Stimulated activated CD4-positive, alpha-beta T cell treated with anti-CD3 and anti-CD28 coated beads, Interleukin-4, amount 100 ng/mL, for 1 hour (primary cell): ENCODE results near the gene BBIP1.

Source experiments
- DNase-seq: peaks from one replicate; pipeline ENCODE4 v3.0.0-alpha.2; 2020

The BBIP1 gene

GRCh38 chr10:110918643-110919348 is at the start of gene BBIP1:
BBIP1 (minus strand) TSS chr10:110919180; CDS start chr10:110918157, 1,023 bp downstream.
- no peak for DNase-seq

GRCh38 chr10:110967645-110968044 is 48.7 kb upstream of the BBIP1 start:
- DNase-seq: no peak

- DNase-seq: no peak
Observed at GRCh38 chr10:110967009-110967630, 48.1 kb upstream of the BBIP1 start.

GRCh38 chr10:110966146-110966545 is 47.2 kb upstream of the BBIP1 start:
- no peak for DNase-seq

- DNase-seq: no peak
Observed at GRCh38 chr10:110965216-110965615, 46.2 kb upstream of the BBIP1 start.

GRCh38 chr10:110964681-110965080 is 45.7 kb upstream of the BBIP1 start:
- no peak for DNase-seq

- no peak for DNase-seq
Observed at GRCh38 chr10:110963162-110963561, 44.2 kb upstream of the BBIP1 start.

- DNase-seq: no peak
Observed at GRCh38 chr10:110962443-110962842, 43.5 kb upstream of the BBIP1 start.

GRCh38 chr10:110960333-110960712 is 41.3 kb upstream of the BBIP1 start:
- DNase-seq: no peak

GRCh38 chr10:110959379-110960332 is 40.7 kb upstream of the BBIP1 start:
- no peak for DNase-seq

- no peak for DNase-seq
Observed at GRCh38 chr10:110957606-110958005, 38.6 kb upstream of the BBIP1 start.

GRCh38 chr10:110951381-110951780 is 32.4 kb upstream of the BBIP1 start:
- DNase-seq: no peak

GRCh38 chr10:110947061-110947595 is 28.1 kb upstream of the BBIP1 start:
- no peak for DNase-seq

GRCh38 chr10:110946496-110946895 is 27.5 kb upstream of the BBIP1 start:
- DNase-seq: no peak

GRCh38 chr10:110944792-110945396 is 25.9 kb upstream of the BBIP1 start:
- DNase-seq: no peak

- no peak for DNase-seq
Observed at GRCh38 chr10:110939419-110939818, 20.4 kb upstream of the BBIP1 start.

- DNase-seq: no peak
Observed at GRCh38 chr10:110936757-110937156, 17.8 kb upstream of the BBIP1 start.

- no peak for DNase-seq
Observed at GRCh38 chr10:110932505-110933180, 13.7 kb upstream of the BBIP1 start.

GRCh38 chr10:110931769-110932381 is 12.9 kb upstream of the BBIP1 start:
- DNase-seq: no peak

- DNase-seq: no peak
Observed at GRCh38 chr10:110927461-110927860, 8.5 kb upstream of the BBIP1 start.

- DNase-seq: no peak
Observed at GRCh38 chr10:110923856-110924493, 5.0 kb upstream of the BBIP1 start.
